NCI-H510A treated with DMSO at 0.1 percent for 48 hours (cell line): ENCODE results near the gene BCL2L1.
"Not testable (repeated sequence)": the region's sequence is repeated elsewhere in the genome, so short reads cannot be mapped to it uniquely, and the experiment has no call there.

Source experiments
- DNase-seq: peaks from one replicate; lab custom pipeline; 2025; lab: John Stamatoyannopoulos, UW

Gene BCL2L1

DNA sequence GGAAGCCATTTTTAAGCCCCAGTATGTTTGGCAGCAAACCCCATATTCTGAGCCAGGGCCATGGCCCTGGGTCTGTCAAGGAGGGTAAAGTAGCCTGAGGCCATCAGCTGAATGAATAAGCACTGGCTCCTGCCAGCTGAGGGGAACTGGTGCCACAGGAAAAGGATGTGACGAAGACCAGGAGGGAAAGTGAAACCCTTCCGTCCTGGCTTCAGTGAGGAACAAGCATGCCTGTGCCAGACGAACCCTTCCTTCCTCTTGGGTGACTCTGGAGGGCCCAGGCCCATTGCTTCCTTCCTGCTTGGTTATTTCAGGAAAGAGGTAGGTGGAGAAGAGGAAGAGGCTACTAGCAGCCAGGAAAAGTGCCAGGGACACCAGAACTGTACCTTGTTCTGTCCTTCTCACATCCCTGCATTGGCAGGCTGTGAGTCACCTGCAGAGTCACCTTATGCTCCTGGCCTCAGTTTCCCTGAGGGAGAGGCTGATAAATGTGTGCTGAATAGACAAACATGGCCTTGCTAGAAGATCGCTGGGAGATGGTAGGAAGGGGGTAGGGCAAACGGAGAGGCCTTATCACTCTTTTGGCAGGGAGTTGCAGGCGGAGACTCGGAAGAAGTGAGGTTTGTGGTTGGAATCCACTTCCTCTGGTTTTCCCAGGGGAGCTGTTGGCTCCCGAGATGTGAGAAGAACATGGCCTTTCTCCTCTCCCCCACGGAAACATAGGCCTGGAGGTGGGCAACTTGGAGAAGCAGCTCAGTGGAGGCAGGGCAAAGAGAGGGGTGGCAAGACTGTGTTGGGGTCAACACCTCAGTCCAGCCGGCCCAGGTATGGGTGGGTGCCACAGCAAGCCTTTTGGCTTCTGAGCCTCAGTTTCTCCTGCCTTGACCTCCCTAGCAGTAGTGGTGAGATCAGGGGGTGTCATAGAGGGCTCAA lies 47.5 kb downstream of the BCL2L1 start:
- no peak for DNase-seq

GRCh38 chr20:31673943-31674463 lies 48.7 kb downstream of the BCL2L1 start:
- no peak for DNase-seq

DNA sequence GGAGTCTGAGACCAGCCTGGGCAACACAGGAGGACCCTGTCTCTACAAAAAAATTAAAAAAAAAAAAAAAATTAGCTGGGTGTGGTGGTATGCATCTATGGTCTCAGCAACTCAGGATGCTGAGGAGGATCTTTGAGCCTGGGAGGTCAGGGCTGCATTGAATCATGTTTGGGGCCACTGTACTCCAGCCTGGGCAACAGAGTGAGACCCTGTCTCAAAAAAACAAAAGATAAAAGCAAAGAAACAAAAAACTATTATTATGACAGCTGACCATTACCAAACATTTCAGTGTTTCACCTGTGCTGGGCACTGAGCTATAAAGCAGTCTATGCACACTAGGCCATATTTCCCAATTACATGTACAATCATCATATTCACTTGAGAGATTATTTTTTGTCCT lies 49.2 kb downstream of the BCL2L1 start:
- no peak for DNase-seq

- DNase-seq, result no peak
Measured at GRCh38 chr20:31671324-31671723, 51.3 kb downstream of the BCL2L1 start.

GRCh38 chr20:31670371-31671228 lies 52.1 kb downstream of the BCL2L1 start:
- peak; percentile 29 for DNase-seq

DNA sequence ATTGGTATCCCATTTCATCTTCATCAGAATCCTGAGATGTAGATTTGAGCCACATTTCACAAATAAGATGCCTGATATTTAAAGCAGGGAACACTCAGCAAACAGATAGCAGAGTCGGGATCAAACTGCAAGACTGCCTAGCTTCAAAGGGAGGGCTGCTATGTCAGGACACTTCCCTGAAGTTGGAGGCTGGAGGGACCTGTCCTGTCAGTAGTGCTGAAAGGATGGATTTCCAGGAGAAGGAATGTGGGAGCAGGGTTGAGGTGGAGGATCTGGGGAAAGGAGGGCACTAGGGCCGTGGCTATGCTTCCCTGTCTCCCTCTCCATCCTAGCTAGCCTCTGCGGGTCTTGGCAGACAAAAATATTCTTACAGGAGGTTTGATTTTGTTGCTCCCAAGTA lies 52.8 kb downstream of the BCL2L1 start:
- DNase-seq, result no peak

- DNase-seq, result not testable (repeated sequence)
Measured at GRCh38 chr20:31668944-31669343, 53.7 kb downstream of the BCL2L1 start.

DNA sequence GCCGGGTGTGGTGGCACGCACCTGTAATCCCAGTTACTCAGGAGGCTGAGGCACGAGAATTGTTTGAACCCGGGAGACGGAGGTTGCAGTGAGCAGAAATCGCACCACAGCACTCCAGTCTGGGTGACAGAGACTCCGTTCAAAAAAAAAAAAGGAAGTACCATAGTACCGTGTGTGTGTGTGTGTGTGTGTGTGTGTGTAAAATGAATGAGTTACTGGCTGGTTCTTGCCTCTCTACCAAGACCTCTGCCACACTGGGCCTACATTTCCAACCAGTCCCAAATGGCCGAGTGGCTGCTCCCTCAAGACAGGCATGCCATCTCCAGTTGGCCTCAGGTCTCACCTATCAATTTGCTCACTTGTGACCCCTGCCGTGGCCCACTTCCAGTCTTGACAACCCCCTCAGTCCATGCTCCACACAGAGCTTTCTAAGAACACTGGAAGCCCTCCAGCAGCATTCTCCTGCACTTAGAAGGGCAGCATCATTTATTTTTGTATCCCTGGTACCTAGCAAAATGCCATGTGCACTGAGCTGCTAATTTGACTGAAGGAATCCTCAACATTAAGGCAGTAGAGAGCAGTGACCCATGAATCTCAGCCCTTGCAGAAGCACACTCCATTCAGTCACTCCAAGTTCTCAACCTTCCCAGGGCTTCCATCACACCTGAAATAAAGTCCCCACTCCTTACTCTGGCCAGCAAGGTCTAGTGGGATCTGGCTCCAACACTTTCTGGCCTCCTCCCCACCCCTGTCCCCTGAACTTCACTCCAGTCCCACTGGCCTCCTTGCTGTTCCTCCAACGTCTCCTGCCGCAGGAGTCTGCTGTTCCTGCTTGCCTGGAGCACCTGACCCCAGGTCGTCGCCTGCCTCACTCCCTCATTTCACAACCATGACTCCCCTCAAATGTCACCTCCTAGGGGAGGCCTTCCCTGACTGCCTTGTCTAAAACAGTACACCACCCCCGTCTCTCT lies 55.1 kb downstream of the BCL2L1 start:
- DNase-seq, result no peak

GRCh38 chr20:31666258-31667042 lies 56.2 kb downstream of the BCL2L1 start:
- DNase-seq, result no peak

DNA sequence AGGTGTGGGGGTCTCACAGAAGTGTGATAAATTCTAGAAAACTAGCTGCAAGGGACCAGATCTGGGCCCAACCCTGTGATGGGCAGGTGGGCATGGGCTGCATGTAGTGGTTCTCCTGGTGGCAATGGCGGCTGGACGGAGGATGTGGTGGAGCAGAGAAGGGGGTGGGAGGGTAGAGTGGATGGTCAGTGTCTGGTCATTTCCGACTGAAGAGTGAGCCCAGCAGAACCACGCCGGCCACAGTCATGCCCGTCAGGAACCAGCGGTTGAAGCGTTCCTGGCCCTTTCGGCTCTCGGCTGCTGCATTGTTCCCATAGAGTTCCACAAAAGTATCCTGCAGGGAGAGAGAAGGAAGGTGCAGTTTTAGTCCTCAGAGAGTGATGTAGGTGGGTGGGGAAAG lies 56.9 kb downstream of the BCL2L1 start:
- DNase-seq, result no peak

- DNase-seq, result no peak
Measured at GRCh38 chr20:31664696-31665354, 57.8 kb downstream of the BCL2L1 start.

- DNase-seq, result peak; percentile 95
Measured at GRCh38 chr20:31663838-31664695, 58.6 kb downstream of the BCL2L1 start.

GRCh38 chr20:31663524-31663837 lies 59.2 kb downstream of the BCL2L1 start:
- DNase-seq, result no peak

GRCh38 chr20:31662372-31662854 lies 60.3 kb downstream of the BCL2L1 start:
- peak; percentile 33 for DNase-seq

GRCh38 chr20:31661625-31662371 lies 60.9 kb downstream of the BCL2L1 start:
- DNase-seq, result peak; percentile 57

DNA sequence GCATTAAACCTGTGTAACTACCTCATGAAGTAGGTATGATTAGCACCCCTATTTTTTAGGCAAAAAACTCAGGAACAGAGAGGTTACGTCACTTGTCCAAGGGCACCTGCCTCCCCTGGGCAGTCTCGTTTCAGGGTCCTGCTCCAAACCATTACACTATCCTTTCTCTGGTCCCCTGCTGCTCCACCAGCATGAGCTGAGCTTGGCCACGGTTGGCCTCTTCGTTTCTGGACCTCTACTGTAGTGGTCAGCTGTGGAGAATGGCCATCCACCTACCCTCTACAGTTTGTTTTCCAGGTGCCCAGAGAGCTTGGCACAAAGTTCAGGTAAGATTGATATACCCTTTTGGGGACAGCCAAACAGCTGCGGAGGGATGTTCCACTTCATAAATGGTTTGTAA lies 68.1 kb downstream of the BCL2L1 start:
- no peak for DNase-seq

- DNase-seq, result no peak
Measured at GRCh38 chr20:31653561-31653960, 69.1 kb downstream of the BCL2L1 start.

DNA sequence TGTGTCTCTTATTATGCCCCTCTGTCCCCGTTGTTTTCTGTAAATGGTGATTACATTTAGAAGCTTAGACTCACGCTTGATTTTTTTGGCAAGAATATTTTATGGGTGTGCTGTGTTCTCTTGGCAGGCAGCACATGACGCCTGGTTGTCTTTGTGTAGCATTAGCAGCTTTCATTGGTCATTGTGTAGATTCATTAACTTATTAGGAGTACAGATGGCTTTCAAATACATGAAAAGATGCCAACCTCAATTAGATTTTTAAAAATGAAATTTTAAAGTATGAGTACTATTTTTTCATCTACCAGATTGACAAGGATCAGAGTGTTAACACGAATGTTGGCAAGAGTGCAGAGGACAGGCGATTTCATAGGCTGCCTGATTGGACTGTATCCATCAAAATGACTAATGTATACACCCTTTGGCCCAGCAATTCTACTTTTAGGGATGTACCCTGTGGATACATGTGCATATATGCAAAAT lies 69.7 kb downstream of the BCL2L1 start:
- DNase-seq, result no peak
